CD14-positive monocyte (primary cell): ENCODE measurements around the gene RTN4RL1. TPM values are rescaled to one million over a fixed set of nuclear protein-coding genes. Genes with fewer than 3 reads are reported as not detected.

Source experiments
- DNase-seq, 3 donors: peaks; one replicate each; pipeline ENCODE4 v3.0.0-alpha.2; 2011 to 2022
- H2AFZ ChIP-seq: 2 replicates; pipeline ENCODE4 v1.6.0; 2012; ENCODE audit warnings: mild to moderate bottlenecking, low read depth, low read length, inconsistent platforms; ENCODE audit not compliant: insufficient read depth, poor library complexity, severe bottlenecking
- H3K27ac ChIP-seq, 2 donors: 1 replicate in 1 of 2; 2 replicates in 1 of 2; pipeline ENCODE4 v1.5.1; 2012 to 2013; ENCODE audit warnings: low read length in 2 of 2, control low read depth in 1 of 2, inconsistent platforms in 1 of 2, low read depth in 1 of 2, mild to moderate bottlenecking in 1 of 2
- H3K27me3 ChIP-seq, 2 donors: one replicate each; pipeline versions ENCODE4 v1.6.0 to v1.6.1; 2011 to 2013; ENCODE audit warnings: low read length in 2 of 2; ENCODE audit not compliant: control insufficient read depth in 2 of 2, insufficient read depth in 2 of 2
- H3K36me3 ChIP-seq, 2 donors: replicated peaks in 1 of 2; 1 replicate in 1 of 2; 2 replicates in 1 of 2; pipeline versions ENCODE4 v1.5.1 to v1.6.1; 2012 to 2013; ENCODE audit warnings: low read length in 2 of 2, control low read depth in 1 of 2, inconsistent platforms in 1 of 2, mild to moderate bottlenecking in 1 of 2; ENCODE audit not compliant: insufficient read depth in 2 of 2, control insufficient read depth in 1 of 2
- H3K4me1 ChIP-seq, 2 donors: 1 replicate in 1 of 2; 2 replicates in 1 of 2; pipeline versions ENCODE4 v1.5.1 to v1.6.1; 2012 to 2013; ENCODE audit warnings: low read length in 2 of 2, control low read depth in 1 of 2, inconsistent platforms in 1 of 2, mild to moderate bottlenecking in 1 of 2, moderate library complexity in 1 of 2; ENCODE audit not compliant: insufficient read depth in 2 of 2, control insufficient read depth in 1 of 2
- H3K4me2 ChIP-seq: replicated peaks from 2 replicates; pipeline ENCODE3; 2012; ENCODE audit warnings: low read length, moderate library complexity, mild to moderate bottlenecking; ENCODE audit not compliant: poor library complexity, severe bottlenecking; ENCODE audit errors: extremely low read depth
- H3K4me3 ChIP-seq, 3 experiments: fragments of 200-600 bp in 1 of 3; sonication (generic) in 1 of 3; replicated peaks in 1 of 3; 1 replicate in 2 of 3; 2 replicates in 1 of 3; pipeline ENCODE4 v1.5.1; 2011 to 2013; ENCODE audit warnings: low read length in 3 of 3, mild to moderate bottlenecking in 3 of 3, control low read depth in 2 of 3, low read depth in 2 of 3, inconsistent platforms in 1 of 3, moderate library complexity in 1 of 3
- H3K79me2 ChIP-seq: 2 replicates; pipeline ENCODE4 v1.6.0; 2012; ENCODE audit warnings: mild to moderate bottlenecking, control low read depth, inconsistent platforms, low read length, moderate library complexity; ENCODE audit not compliant: insufficient read depth
- H3K9ac ChIP-seq: 2 replicates; pipeline ENCODE4 v1.6.0; 2017; ENCODE audit warnings: low read length, mild to moderate bottlenecking; ENCODE audit not compliant: insufficient read depth, poor library complexity, severe bottlenecking
- H3K9me3 ChIP-seq, 2 donors: replicated peaks in 1 of 2; 1 replicate in 1 of 2; 2 replicates in 1 of 2; pipeline versions ENCODE4 v1.5.1 to v1.6.1; 2012 to 2013; ENCODE audit warnings: low read length in 2 of 2, control low read depth in 1 of 2; ENCODE audit not compliant: control insufficient read depth in 1 of 2, insufficient read depth in 1 of 2
- H4K20me1 ChIP-seq: 2 replicates; pipeline ENCODE4 v1.6.0; 2012; ENCODE audit warnings: mild to moderate bottlenecking, low read length, control low read depth, moderate library complexity; ENCODE audit not compliant: insufficient read depth
- H3K27ac Mint-ChIP-seq, 7 donors: one replicate each; pipeline ENCODE4 v1.8.0; 2020; ENCODE audit warnings: mild to moderate bottlenecking in 7 of 7, mixed read lengths in 7 of 7, moderate library complexity in 6 of 7, inconsistent platforms in 2 of 7
- H3K27me3 Mint-ChIP-seq, 3 donors: one replicate each; pipeline ENCODE4 v1.8.0; 2021 to 2022; ENCODE audit warnings: low read depth in 3 of 3, mild to moderate bottlenecking in 3 of 3, mixed read lengths in 3 of 3, moderate library complexity in 3 of 3, inconsistent platforms in 1 of 3
- H3K36me3 Mint-ChIP-seq, 2 donors: one replicate each; pipeline ENCODE4 v1.8.0; 2020; ENCODE audit warnings: mixed read lengths in 2 of 2, inconsistent platforms in 1 of 2, mild to moderate bottlenecking in 1 of 2
- H3K4me1 Mint-ChIP-seq: one replicate; pipeline ENCODE4 v1.8.0; 2020; ENCODE audit warnings: mild to moderate bottlenecking, mixed read lengths
- H3K4me3 Mint-ChIP-seq, 2 donors: one replicate each; pipeline ENCODE4 v1.8.0; 2020; ENCODE audit warnings: mild to moderate bottlenecking in 2 of 2, mixed read lengths in 2 of 2, moderate library complexity in 1 of 2
- H3K9me3 Mint-ChIP-seq, 7 donors: one replicate each; pipeline ENCODE4 v1.8.0; 2020 to 2022; ENCODE audit warnings: mixed read lengths in 7 of 7, mild to moderate bottlenecking in 6 of 7, moderate library complexity in 6 of 7, inconsistent platforms in 2 of 7
- CTCF ChIP-seq: fragments of 200-600 bp; IDR thresholded peaks from one replicate; pipeline ENCODE4 v1.8.0; 2022; ENCODE audit warnings: antibody characterized with exemption, mild to moderate bottlenecking
- WGBS: methylation state at CpG from one replicate; pipeline ENCODE4 v1.1.5; 2013; ENCODE audit warnings: missing lambda C conversion rate; ENCODE audit not compliant: insufficient coverage; 5-methylcytosine and 5-hydroxymethylcytosine counted together
- intact Hi-C, 2 donors: fragments of 100-400 bp; cut with micrococcal nuclease; formaldehyde crosslinking; loops; one replicate each; pipeline versions ENCODE4 v1.15.0 to v1.15.1; 2023
- polyA plus RNA-seq, 3 donors: library from polyadenylated mRNA; depleted of rRNA in 1 of 3; unstranded in 2 of 3; stranded (reverse) in 1 of 3; fragments of 300-500 nt in 2 of 3; fragments of >200 nt in 1 of 3; fragmentation: Illumina TruSeq in 2 of 3; gene quantifications; 1 replicate in 2 of 3; 2 replicates in 1 of 3; pipeline ENCODE4 v1.2.3, GENCODE V29; 2012 to 2021

The RTN4RL1 gene
- polyA plus RNA-seq, 3 donors: 0.07 to 0.29 (median 0.11) TPM

GRCh38 chr17:2025622-2026309, 632 bp upstream of the RTN4RL1 start:
- Histone ChIP-seq H3K27ac (no peak overlapping the region), H3K9me3 (peaks cover 8 to 9% of the 10 kb centered on the region in 2 donors), H3K36me3 (no peaks in the 10 kb centered on the region), H3K27me3 (peaks cover 27 to 78% of the 10 kb centered on the region in 2 donors), H3K4me2 (peak overlapping the region; percentile 84), H3K79me2 (no peaks in the 10 kb centered on the region), H2AFZ (peak overlapping the region; percentile 77), H4K20me1 (no peaks in the 10 kb centered on the region), H3K4me1 (peaks cover 36 to 52% of the 10 kb centered on the region in 2 donors), H3K9ac (peak overlapping the region; percentile 15), H3K4me3 (peak overlapping the region; percentile 29 to 75 (median 38))
- WGBS: under 1% methylated on average over 44 of the region's 55 CpGs
- Mint-ChIP-seq H3K4me3 (peak overlapping the region; percentile 75 to 92), H3K36me3 (peaks cover 5 to 7% of the 10 kb centered on the region in 2 donors), H3K27me3 (peaks cover 66 to 90% (median 75%) of the 10 kb centered on the region in 3 donors), H3K9me3 (peaks cover 0 to 27% (median 14%) of the 10 kb centered on the region in 7 donors), H3K4me1 (peaks cover 35% of the 10 kb centered on the region), H3K27ac (peak overlapping the region in 2 of 7 donors; percentile 48 to 54)
- TF ChIP-seq CTCF: peak; percentile 59
- intact Hi-C loops: loop anchor here in 1 of 2 donors (10.0 kb wide), 1 partner anchor 141 kb away; no protein-coding TSS in a partner anchor
- peak in 2 of 3 donors; percentile 24 to 43 for DNase-seq

- H3K27me3 Mint-ChIP-seq: peaks cover 66 to 96% (median 81%) of the 10 kb centered on the region in 3 donors
- peaks cover 5 to 7% of the 10 kb centered on the region in 2 donors for H3K36me3 Mint-ChIP-seq
- intact Hi-C loops: loop anchor here in 1 of 2 donors (10.0 kb wide), 1 partner anchor 140 kb away; no protein-coding TSS in a partner anchor
- Histone ChIP-seq H3K27ac (no peak overlapping the region), H3K36me3 (no peaks in the 10 kb centered on the region), H3K9me3 (peaks cover 8 to 9% of the 10 kb centered on the region in 2 donors), H3K4me3 (peak overlapping the region; percentile 22 to 75 (median 29)), H3K4me1 (peaks cover 29 to 41% of the 10 kb centered on the region in 2 donors), H3K27me3 (peaks cover 27 to 87% of the 10 kb centered on the region in 2 donors), H3K9ac (peak overlapping the region; percentile 32), H4K20me1 (no peaks in the 10 kb centered on the region), H3K4me2 (peak overlapping the region; percentile 84), H2AFZ (peak overlapping the region; percentile 77), H3K79me2 (no peaks in the 10 kb centered on the region)
- peak overlapping the region in 1 of 7 donors; percentile 45 for H3K27ac Mint-ChIP-seq
- peaks cover 28% of the 10 kb centered on the region for H3K4me1 Mint-ChIP-seq
- WGBS: under 1% methylated on average over 73 of the region's 73 CpGs
- no peak for TF ChIP-seq CTCF
- DNase-seq: no peak
- H3K4me3 Mint-ChIP-seq: peak overlapping the region; percentile 80 to 96
- peaks cover 0 to 25% (median 14%) of the 10 kb centered on the region in 7 donors for H3K9me3 Mint-ChIP-seq
Measured at GRCh38 chr17:2024572-2025219, 438 bp downstream of the RTN4RL1 start.
